HG03342 (cell line): ENCODE results near the gene LRRC1.
A peak's percentile ranks its signal among the peaks of the same experiment; 100 is the strongest.

ENCODE experiments used
- ATAC-seq: cut with Tn5 transposase; IDR thresholded peaks from one replicate; pipeline ENCODE4 v1.9.1; 2021; ENCODE audit warnings: mild to moderate bottlenecking, moderate library complexity; ENCODE audit not compliant: unreplicated experiment

LRRC1 gene

GRCh38 chr6:53877151-53877550, 82.3 kb downstream of the LRRC1 start:
- no peak for ATAC-seq

GRCh38 chr6:53878808-53879207, 84.0 kb downstream of the LRRC1 start:
- ATAC-seq: no peak

- ATAC-seq: no peak
Measured at GRCh38 chr6:53879608-53880007, 84.8 kb downstream of the LRRC1 start.

DNA sequence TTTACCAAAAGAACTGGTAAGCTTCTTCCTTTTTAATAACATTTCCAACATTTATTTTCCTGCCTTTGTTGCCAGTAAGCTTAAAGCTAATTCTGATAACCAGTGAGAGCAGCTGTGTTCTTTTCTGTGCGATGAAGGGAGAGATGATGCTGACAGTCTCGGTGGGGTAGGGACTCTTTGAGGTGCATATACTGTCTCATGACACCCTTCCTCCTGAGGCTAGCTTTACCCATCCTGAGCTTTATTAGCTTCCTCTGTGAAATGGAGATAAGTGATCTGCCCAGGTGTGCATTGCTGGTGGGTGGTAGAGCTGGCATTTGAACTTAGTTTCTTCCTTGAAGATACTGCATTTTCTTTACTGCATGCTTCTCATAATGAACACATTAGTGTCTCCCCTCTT, 92.5 kb downstream of the LRRC1 start:
- no peak for ATAC-seq

GRCh38 chr6:53888931-53889330, 94.1 kb downstream of the LRRC1 start:
- no peak for ATAC-seq

GRCh38 chr6:53889365-53889764, 94.6 kb downstream of the LRRC1 start:
- ATAC-seq: no peak

DNA sequence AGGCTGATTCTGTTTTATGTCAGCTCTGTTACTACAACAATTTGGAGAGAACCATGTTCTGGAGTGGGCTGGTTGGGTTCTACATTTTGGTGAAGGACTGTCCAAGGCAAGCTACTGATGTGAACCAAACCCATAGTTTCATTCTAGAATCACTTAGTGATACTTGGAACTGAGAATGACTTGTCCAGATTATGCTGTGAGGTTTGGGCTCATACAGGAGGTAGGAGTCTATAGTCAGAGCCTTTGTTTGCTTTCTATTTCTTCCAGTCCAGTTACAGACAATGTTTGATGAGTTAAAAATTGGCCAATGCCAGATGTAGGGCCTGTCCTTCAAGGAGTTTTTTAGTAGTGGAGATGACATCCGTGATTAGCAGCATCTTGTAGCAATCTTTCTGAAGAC, 97.9 kb downstream of the LRRC1 start:
- ATAC-seq: peak; percentile 75

DNA sequence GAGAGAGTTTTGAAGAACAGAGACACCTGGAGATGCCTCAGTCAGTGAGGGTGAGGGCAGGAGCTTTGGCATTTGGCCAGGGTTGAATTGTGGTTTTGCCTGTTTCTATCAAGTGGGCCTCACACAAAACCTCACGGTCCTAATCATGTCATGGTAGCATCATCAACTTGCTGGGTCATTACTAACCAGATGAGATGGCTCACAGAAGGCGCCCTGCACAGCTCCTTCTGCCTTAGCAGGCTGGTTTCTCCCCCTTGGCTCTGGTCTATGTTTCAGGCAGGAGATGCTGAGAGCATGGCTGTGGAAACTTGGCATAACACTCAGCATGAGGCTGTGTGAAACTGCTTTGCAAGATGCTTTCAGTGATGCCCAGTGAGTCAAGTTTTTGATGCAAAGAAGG, 99.3 kb downstream of the LRRC1 start:
- ATAC-seq: no peak

GRCh38 chr6:53896196-53896595, 101.4 kb downstream of the LRRC1 start:
- no peak for ATAC-seq

GRCh38 chr6:53898026-53898795, 103.4 kb downstream of the LRRC1 start:
- no peak for ATAC-seq

- ATAC-seq: no peak
Measured at GRCh38 chr6:53899512-53899911, 104.7 kb downstream of the LRRC1 start.

DNA sequence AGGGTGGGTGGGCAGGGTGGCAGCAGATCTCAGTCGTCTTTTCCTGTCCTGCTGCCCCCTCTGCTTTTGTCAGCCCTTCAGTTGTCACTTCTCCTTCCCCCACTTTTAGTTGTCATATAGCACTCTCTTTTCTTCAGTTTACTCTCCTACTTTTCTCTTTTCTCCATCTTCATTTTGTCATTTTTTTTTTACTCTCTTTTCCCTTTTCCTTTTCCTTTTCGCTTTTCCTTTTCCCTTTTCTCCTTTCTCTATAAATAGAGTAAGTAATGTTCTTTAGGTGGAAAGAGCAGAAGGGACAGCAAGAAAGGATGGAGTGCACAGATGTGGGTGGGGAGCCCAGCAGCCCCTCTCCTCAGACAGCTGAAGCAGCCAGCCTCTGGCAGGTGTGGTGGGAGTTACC, 108.6 kb downstream of the LRRC1 start:
- no peak for ATAC-seq

DNA sequence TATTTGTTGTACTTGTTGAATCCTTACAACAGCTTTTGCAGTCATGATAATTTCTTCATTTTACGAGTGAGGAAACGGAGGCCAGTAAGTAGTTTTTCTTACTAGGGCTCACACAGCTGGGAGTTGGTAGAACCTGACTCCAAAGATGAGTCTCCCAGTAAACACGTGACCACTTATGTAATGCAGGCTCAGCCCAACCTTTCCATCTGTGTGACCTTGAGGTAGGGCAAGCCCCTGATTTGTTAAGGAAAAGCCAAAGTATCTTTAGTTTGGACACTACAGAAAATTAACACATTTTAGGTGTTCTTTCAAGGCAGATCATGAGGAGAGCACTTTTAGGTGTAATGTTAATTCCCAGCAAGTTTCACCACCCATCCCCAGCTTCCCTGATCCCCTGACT, 111.3 kb downstream of the LRRC1 start:
- no peak for ATAC-seq

DNA sequence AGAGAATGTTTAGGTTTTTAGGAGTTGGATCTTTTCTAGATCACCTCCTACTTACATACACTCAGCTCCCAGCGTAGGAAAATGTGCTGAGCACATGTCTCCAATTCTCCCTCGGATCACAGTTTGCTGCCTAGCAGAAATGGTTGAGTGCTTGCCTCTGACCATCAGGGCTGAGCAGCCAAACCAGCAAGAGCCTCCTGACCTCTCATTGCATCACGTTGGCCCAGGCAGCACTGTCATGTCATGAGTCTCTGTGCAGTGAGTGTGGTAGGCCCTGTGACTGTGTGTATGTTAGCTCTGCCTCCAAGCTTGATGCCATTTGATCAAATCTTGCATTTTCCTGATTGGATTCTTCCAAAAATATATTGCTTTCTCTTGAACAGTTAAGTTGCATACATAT, 112.0 kb downstream of the LRRC1 start:
- no peak for ATAC-seq

- ATAC-seq: no peak
Measured at GRCh38 chr6:53910834-53911233, 116.0 kb downstream of the LRRC1 start.

DNA sequence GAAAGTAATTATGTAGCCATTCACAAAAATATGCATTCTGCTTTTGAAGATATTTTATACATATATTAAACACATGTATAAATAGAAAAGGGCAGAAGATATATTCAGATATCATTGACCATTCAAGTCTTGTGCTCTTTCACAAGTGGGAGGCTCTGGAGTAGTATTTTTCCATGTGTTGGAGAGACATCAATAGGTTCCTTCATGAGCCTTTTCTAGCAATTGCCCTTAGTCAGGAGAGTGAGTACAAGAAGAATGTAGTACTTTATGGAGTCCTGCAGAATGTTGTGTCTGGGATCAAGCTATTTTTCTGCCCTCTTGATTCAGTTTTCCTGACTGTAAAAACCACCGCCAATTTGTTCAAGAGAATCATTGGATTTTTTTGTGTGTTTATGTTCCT, 117.9 kb downstream of the LRRC1 start:
- ATAC-seq: no peak

GRCh38 chr6:53913286-53913685, 118.5 kb downstream of the LRRC1 start:
- ATAC-seq: no peak

DNA sequence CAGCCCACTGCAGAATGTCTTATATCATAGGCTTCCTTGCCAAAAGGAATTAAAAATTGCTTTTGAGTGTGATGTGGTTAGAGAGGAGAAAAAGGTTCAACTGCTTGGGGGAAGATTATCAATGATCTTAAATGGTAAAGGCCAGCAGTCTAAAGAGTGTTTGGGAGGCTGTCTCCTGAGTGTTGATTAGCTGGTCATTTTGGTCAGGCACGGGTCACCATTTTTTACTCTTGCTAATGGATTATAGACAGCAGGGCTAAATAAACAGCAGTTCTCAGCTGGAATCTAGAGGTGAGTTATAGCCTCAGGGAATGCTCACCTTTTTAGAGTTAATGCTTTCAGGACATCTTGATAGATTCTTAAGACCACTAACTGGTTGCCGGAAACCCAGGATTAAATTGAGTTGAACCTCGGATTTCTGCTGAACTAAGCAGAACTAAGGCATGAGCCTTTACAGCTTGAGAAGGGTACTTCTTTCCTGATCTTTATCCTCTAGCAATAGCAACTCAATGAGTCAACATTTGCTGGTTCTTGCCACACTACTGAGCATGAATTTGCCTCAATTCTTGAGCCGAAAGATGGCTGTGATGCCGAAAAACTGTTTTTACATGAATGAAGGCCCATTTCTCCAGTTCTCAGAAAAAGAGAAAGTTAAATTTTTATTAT, 120.4 kb downstream of the LRRC1 start:
- ATAC-seq: no peak

DNA sequence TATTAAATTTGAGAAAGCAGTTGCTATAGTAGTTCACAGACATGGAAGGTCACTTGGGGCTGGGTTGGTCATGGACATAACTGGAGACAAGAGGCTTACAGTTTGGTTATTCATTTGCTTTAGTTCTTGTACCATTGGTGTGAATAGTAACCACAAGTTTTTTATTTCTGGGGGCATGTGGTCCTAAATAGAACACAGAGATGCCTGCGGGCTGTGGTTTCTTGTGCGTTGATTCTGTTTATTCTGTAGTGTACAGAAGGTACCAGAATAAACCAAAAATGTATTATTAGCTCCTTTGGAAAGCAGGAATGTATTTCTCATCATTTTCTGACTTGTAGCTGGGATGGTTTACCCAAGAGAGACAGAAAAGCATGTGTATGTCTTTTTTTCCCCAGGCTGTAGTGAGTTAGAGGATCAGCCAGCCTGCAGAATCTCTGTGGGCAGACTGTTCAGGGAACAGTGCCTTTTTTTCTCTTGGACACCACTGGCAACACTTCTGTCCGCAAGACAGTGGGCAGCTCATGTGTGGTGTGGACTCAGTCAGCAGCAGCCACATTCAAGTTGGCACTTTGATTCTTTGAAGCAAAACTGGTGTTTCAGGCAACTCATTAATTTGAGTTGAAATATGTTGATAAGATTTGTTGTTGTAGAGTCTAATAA, 122.1 kb downstream of the LRRC1 start:
- peak; percentile 44 for ATAC-seq

DNA sequence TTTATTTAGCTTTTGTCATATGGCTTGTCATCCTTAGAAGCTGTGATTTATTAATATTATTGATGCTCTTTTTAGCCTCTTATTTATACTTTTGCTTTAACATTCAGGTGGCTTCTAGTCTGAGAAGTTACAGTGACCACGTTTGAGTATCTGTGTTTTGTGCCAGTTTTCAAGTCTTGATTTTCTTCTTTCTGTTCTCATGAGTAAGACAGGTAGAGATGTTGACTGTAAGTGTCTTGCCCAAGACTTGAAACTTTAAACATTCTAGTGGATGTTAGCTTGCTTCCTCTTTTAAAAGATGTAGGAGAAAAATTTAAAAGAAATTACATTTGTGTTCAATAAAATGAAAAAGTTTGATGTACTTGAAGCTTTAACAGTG, 122.6 kb downstream of the LRRC1 start:
- ATAC-seq: no peak

- ATAC-seq: no peak
Measured at GRCh38 chr6:53918854-53919510, 124.2 kb downstream of the LRRC1 start.
